HCT116 (cell line): ENCODE measurements around the gene MLC1. TPM values are rescaled to one million over a fixed set of nuclear protein-coding genes. Genes with fewer than 3 reads are reported as not detected.

Experiments
- ATAC-seq: fragments of 200-7000 bp; cut with Tn5 transposase; 2 replicates; pipeline ENCODE4 v1.9.1; 2020; ENCODE audit warnings: mild to moderate bottlenecking, moderate library complexity
- BruUV-seq: library from RNA; stranded (reverse); fragments of 400-500 nt; replicated peaks from 2 replicates; lab custom pipeline; 2021; lab: Mats Ljungman, UMichigan
- CTCF ChIA-PET: fragments of 300-600 bp; sonication (Branson Sonifier 250); formaldehyde crosslinking; loops from one replicate; lab custom pipeline; 2021; ENCODE audit warnings: antibody characterized with exemption; lab: Charles Lee
- POLR2A ChIA-PET: fragments of 300-600, 350-600 bp; sonication (Branson Sonifier 250); formaldehyde crosslinking; loops from one replicate; lab custom pipeline; 2021; ENCODE audit warnings: antibody characterized with exemption; lab: Charles Lee
- RAD21 ChIA-PET, 2 experiments: fragments of 300-600 bp; sonication (Branson Sonifier 250); formaldehyde crosslinking; loops; one replicate each; lab custom pipeline; 2023; ENCODE audit warnings: low total read pairs in 2 of 2; ENCODE audit not compliant: uncharacterized antibody in 2 of 2, unreplicated experiment in 2 of 2, low non-redundant PET in 1 of 2; lab: Charles Lee
- DNase-seq: peaks from one replicate; pipeline ENCODE4 v3.0.0-alpha.2; 2010; ENCODE audit warnings: low read depth, low spot score
- H2AFZ ChIP-seq: fragments of 200-600 bp; shearing (Covaris generic), sonication (generic); 2 replicates; pipeline ENCODE4 v1.6.1; 2017; ENCODE audit warnings: low read depth, mixed run types, mixed read lengths, antibody characterized with exemption, low read length; ENCODE audit not compliant: poor library complexity, severe bottlenecking
- H3K27ac ChIP-seq: 2 replicates; pipeline ENCODE4 v1.5.1; 2012; ENCODE audit warnings: low read depth, low read length
- H3K27me3 ChIP-seq: fragments of 200-600 bp; sonication (generic); 2 replicates; pipeline ENCODE4 v1.6.1; 2016; ENCODE audit warnings: mixed run types, low read length, mixed read lengths; ENCODE audit not compliant: insufficient read depth
- H3K36me3 ChIP-seq, 2 experiments: fragments of 200-500 bp in 1 of 2; fragments of 200-600 bp in 1 of 2; sonication (Bioruptor generic) in 1 of 2; sonication (generic) in 1 of 2; 2 replicates each; pipeline versions ENCODE4 v1.5.1 to v1.6.1; 2014 to 2016; ENCODE audit warnings: low read length in 2 of 2, inconsistent platforms in 1 of 2, mixed read lengths in 1 of 2, mixed run types in 1 of 2; ENCODE audit not compliant: insufficient read depth in 2 of 2, control insufficient read depth in 1 of 2
- H3K4me1 ChIP-seq, 2 experiments: fragments of 200-600 bp in 1 of 2; sonication (generic) in 1 of 2; 2 replicates each; pipeline versions ENCODE4 v1.5.1 to v1.6.1; 2012 to 2017; ENCODE audit warnings: low read length in 2 of 2, inconsistent platforms in 1 of 2, mild to moderate bottlenecking in 1 of 2, mixed read lengths in 1 of 2, mixed run types in 1 of 2, moderate library complexity in 1 of 2; ENCODE audit not compliant: insufficient read depth in 2 of 2, control insufficient read depth in 1 of 2
- H3K4me2 ChIP-seq: fragments of 200-600 bp; sonication (generic); 2 replicates; pipeline ENCODE4 v1.6.1; 2017; ENCODE audit warnings: mixed run types, low read length, mixed read lengths
- H3K4me3 ChIP-seq, 2 experiments: fragments of 200-600 bp in 1 of 2; sonication (generic) in 1 of 2; replicated peaks in 1 of 2; 2 replicates each; pipeline ENCODE4 v1.5.1; 2011 to 2016; ENCODE audit warnings: low read length in 2 of 2, control low read depth in 1 of 2, low read depth in 1 of 2, mild to moderate bottlenecking in 1 of 2, mixed read lengths in 1 of 2, mixed run types in 1 of 2
- H3K79me2 ChIP-seq: fragments of 200-600 bp; sonication (generic); 2 replicates; pipeline ENCODE4 v1.6.1; 2017; ENCODE audit warnings: mild to moderate bottlenecking, mixed run types, low read length, moderate library complexity, mixed read lengths; ENCODE audit not compliant: insufficient read depth
- H3K9ac ChIP-seq: fragments of 200-600 bp; sonication (generic); 2 replicates; pipeline ENCODE4 v1.6.1; 2016; ENCODE audit warnings: low read length, mixed read lengths
- H3K9me2 ChIP-seq: fragments of 200-600 bp; sonication (generic), shearing (Covaris generic); 2 replicates; pipeline ENCODE4 v1.6.1; 2017; ENCODE audit warnings: mixed run types, mild to moderate bottlenecking, moderate library complexity; ENCODE audit not compliant: insufficient read depth
- H3K9me3 ChIP-seq, 2 experiments: fragments of 200-500 bp in 1 of 2; fragments of 200-600 bp in 1 of 2; sonication (Bioruptor generic) in 1 of 2; sonication (generic) in 1 of 2; 2 replicates each; pipeline ENCODE4 v1.6.1; 2014 to 2017; ENCODE audit warnings: low read length in 2 of 2, mixed read lengths in 2 of 2, inconsistent platforms in 1 of 2, low read depth in 1 of 2, mild to moderate bottlenecking in 1 of 2, mixed run types in 1 of 2, moderate library complexity in 1 of 2; ENCODE audit not compliant: control insufficient read depth in 1 of 2, insufficient read depth in 1 of 2
- H4K20me1 ChIP-seq: fragments of 200-600 bp; sonication (generic), shearing (Covaris generic); 2 replicates; pipeline ENCODE4 v1.6.1; 2017; ENCODE audit warnings: mixed run types, mild to moderate bottlenecking, moderate library complexity; ENCODE audit not compliant: insufficient read depth
- EZH2phosphoT487 ChIP-seq: fragments of 200-600 bp; IDR thresholded peaks from 2 replicates; pipeline ENCODE4 v1.6.1; 2018; ENCODE audit warnings: antibody characterized with exemption, borderline replicate concordance
- SIN3A ChIP-seq: IDR thresholded peaks from 2 replicates; pipeline ENCODE4 v1.6.1; 2012; ENCODE audit warnings: low read depth
- SRF ChIP-seq: IDR thresholded peaks from 2 replicates; pipeline ENCODE4 v1.6.1; 2012; ENCODE audit warnings: low read depth
- TCF7L2 ChIP-seq: IDR thresholded peaks from 2 replicates; pipeline ENCODE4 v1.7.0; 2011; ENCODE audit warnings: borderline replicate concordance, inconsistent platforms; ENCODE audit not compliant: insufficient read depth, insufficient read length; ENCODE audit errors: extremely low read depth
- YY1 ChIP-seq: IDR thresholded peaks from 2 replicates; pipeline ENCODE4 v1.6.1; 2011; ENCODE audit warnings: low read length, low read depth, moderate library complexity, mild to moderate bottlenecking; ENCODE audit not compliant: insufficient replicate concordance; ENCODE audit errors: extremely low read depth
- ZBTB33 ChIP-seq: IDR thresholded peaks from 2 replicates; pipeline ENCODE4 v1.6.1; 2011; ENCODE audit warnings: mild to moderate bottlenecking, low read length, moderate library complexity; ENCODE audit not compliant: insufficient replicate concordance; ENCODE audit errors: extremely low read depth
- intact Hi-C: fragments of 100-400 bp; cut with micrococcal nuclease; formaldehyde crosslinking; loops from 2 replicates; pipeline ENCODE4 v1.10.0; 2022
- total RNA-seq: library from RNA; stranded (reverse); gene quantifications from one replicate; pipeline ENCODE4 v1.2.1, GENCODE V29; 2021; ENCODE audit not compliant: unreplicated experiment

The MLC1 gene
- total RNA-seq, 1 experiment from 2014 or later = not detected

GRCh38 chr22:50032109-50032871 lies 52.9 kb downstream of the MLC1 start:
- POLR2A ChIA-PET = no interaction called here
- H3K9me3 ChIP-seq = no peaks in the 10 kb centered on the region
- no peak overlapping the region for H3K4me3 ChIP-seq
- no peaks in the 10 kb centered on the region for H3K9me2 ChIP-seq
- H3K9ac ChIP-seq = no peak overlapping the region
- H3K27me3 ChIP-seq = no peaks in the 10 kb centered on the region
- ATAC-seq = no peak
- H3K36me3 ChIP-seq = no peaks in the 10 kb centered on the region
- no peak for DNase-seq
- TF ChIP-seq YY1 = no peak
- TF ChIP-seq TCF7L2 = no peak
- TF ChIP-seq ZBTB33 = no peak
- TF ChIP-seq SRF = no peak
- no peak for TF ChIP-seq SIN3A
- no peak for TF ChIP-seq EZH2phosphoT487
- TF ChIP-seq, all 23 proteins: peak for 0
- CTCF ChIA-PET = interaction anchor here (1.3 kb wide), 1 partner anchor 101 kb away, joined by 7 read pairs; no protein-coding TSS in a partner anchor
- intact Hi-C loops = no loop called here
- peaks cover 4 to 13% of the 10 kb centered on the region in 2 experiments; a peak in 2 of 4 replicates for H3K4me1 ChIP-seq
- no peaks in the 10 kb centered on the region for H3K79me2 ChIP-seq
- no peak overlapping the region for H3K4me2 ChIP-seq
- H2AFZ ChIP-seq = no peak overlapping the region
- no TSS peak for BruUV-seq
- H3K27ac ChIP-seq = no peak overlapping the region
- RAD21 ChIA-PET = interaction anchor here (0.6 to 3.2 kb wide), 3 partner anchors 96 to 102 kb away, joined by 3 to 36 read pairs (median 6); no protein-coding TSS in a partner anchor
- no peaks in the 10 kb centered on the region for H4K20me1 ChIP-seq
